Activated CD8-positive, alpha-beta memory T cell treated with anti-CD3 and anti-CD28 coated beads for 1 hour (primary cell): ENCODE results near the gene CCNI.
"Not testable (repeated sequence)": the region's sequence is repeated elsewhere in the genome, so short reads cannot be mapped to it uniquely, and the experiment has no call there.

Experiments
- DNase-seq, 2 donors: peaks; one replicate each; pipeline ENCODE4 v3.0.0-alpha.2; 2020; ENCODE audit warnings: low read depth in 1 of 2; ENCODE audit errors: extremely low read depth in 1 of 2

CCNI gene, protein sequence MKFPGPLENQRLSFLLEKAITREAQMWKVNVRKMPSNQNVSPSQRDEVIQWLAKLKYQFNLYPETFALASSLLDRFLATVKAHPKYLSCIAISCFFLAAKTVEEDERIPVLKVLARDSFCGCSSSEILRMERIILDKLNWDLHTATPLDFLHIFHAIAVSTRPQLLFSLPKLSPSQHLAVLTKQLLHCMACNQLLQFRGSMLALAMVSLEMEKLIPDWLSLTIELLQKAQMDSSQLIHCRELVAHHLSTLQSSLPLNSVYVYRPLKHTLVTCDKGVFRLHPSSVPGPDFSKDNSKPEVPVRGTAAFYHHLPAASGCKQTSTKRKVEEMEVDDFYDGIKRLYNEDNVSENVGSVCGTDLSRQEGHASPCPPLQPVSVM

DNA sequence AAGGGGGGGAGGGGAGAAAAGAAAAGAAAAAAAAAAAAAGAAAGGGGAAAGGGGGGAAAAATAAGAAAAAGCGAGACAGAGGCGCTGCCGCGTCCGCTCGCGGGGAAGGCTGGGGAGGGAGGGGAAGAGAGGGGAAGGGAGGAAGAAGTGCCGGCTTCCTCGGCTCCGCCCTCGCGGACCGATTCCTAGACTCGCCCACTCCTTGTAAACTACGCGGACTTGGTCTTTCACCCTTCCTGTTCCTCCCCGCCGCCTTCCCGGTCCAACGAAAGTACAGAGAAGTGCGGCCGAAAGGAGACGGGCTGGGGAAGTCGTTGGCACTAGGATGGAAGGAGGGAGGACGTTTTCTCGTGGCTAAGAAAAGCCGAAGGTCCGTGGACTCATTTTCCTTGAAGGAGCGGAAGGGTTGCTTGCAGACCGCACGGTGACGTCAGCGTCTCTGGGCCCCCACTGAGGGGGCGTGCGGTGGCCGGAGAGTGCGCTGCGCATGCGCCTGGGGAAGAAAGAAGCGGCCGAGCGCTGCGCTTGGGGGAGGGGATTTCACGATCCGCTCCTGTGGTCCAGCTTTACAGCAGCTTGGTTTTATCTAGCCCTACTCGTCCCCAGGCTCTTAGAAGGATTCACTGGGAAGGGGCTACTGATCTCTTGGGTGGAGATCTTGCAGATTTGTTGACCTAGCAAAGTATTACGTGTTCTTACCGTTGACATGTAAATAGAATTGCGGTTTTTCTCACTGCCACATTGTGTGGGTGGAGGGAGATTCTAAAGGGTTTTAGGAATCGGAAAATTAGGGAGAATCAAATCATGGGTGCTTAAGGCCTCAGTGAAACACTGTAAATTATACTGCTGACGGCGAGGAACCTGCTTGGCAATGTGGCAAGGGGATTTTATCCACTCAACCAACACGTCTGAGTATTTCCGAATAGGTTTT is at the start of gene CCNI:
CCNI (minus strand) TSS at position 121 of the 931 bp plus-strand sequence. CDS start 9,627 bp downstream, outside the sequence.
- peak; percentile 81 to 90 for DNase-seq

DNA sequence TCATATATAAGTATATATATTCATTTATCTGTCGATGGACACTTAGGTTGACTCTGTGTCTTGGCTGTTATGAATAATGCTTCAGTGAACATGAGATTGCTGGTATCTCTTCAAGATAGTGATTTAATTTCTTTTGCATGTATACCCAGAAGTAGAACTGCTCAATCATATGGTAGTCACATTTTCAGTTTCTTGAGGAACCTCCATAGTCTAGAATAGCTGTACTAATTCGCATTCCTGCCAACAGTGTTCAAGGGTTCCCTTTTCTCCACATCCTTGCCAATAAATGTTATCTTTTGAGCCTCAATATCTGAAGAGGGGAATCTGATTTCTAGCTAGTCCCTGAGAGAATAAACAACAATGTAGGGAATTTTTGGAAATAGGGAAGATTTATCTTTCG is 48.8 kb upstream of the CCNI start:
- DNase-seq: no peak

DNA sequence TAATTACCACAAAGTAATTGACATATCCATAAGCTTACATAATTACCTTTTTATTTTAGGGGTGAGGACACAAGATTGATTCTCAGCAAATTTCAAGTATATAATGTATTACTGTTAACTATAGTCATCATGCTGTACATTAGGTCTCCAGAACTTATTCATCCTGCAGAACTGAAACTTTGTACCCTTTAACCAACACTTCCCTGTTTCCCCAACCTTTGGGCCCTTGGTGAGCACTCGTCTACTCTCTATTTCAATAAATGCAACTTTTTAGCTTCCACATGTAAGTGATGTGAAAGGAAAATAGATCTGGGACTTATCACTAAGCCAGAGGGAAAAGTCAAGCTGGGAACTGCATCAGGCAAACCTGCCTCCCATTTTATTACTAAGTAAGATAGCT is 47.6 kb upstream of the CCNI start:
- DNase-seq: no peak

DNA sequence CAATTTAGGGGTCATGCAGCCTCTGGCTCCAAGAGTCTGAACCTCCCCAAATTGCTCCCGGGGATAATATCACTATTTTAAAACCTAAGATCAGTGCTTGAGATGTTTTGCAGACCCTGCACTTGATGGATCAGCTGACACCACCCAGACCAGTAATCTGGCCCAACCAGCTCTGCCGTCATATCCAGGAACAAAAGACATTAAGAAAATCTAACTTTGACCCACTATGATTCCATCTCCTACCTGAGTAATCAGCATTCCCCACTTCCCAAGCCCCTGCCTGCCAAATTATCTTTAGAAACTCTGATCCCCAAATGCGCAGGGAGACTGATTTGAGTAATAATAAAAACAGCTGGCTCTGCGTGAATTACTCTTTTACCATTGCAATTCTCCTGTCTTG is 46.9 kb upstream of the CCNI start:
- no peak for DNase-seq

DNA sequence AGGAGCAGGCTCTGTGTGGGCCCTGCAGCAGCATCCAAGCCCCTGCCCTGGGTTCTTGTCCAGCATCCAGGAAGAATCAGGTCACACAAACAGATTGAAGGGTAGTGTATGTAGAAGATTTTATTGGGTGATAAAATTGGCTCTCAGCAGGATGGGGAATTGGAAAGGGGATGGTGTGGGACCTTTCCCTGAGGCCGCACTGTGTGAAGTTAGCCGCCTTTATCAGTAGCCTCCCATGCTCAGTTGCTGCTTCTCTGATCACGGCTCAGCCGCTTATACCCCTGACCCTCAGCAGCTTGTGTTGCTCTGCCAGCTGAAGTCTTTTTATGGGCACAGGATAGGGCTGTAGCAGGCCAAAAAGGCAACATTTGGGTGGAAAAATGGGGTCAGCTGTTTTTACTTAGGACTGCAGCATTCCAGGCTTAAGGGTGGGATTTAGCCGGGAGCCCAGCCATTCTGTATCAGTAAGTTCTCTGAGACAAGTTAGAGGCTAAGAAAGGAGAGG is 46.0 kb upstream of the CCNI start:
- DNase-seq: no peak

DNA sequence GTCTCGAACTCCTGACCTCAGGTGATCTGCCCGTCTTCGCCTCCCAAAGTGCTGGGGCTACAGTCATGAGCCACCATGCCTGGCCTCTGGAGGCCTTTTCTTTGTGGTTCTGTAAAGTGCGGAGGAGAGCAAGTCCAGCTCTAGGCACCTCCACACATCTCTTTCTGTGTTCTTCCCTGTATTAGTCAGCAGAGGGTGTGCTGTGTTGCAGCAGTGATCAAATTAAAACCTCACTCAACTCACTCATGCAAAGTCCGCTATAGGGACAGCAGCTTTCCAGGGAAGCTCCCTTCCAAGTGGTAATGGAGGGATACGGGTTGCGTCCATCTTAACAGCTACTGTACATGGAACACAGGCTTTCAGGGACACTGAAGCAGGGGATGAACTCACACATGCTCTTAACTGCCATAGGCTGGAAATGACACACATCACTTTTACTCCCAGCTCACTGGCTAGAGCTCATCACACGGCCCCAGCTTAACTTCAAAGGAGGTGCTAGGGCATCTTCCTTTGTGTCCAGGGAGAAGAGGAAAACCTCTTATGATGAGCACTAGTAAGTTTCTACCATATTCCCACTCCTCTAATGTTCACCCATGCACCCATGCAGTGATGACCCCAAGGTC is 45.2 kb upstream of the CCNI start:
- no peak for DNase-seq

DNA sequence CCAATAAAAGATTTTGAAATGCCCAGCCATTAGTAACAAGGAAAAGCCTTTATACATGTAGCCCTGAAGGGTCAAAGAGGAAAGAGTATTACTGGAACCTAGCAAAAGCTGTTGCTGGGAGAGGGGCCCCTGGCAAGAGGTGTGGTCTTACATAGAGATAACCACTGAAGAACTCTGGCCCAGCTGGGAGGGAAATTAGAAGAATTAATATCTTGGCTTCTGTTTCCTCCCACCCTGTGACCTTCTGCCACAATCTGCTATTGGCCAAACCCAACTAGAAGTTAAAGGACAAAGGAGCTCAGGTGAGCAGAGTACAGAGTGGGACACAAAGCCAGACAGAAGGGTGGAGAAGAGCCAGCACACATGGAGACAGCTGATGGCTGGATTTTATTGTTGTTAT is 41.9 kb upstream of the CCNI start:
- no peak for DNase-seq

DNA sequence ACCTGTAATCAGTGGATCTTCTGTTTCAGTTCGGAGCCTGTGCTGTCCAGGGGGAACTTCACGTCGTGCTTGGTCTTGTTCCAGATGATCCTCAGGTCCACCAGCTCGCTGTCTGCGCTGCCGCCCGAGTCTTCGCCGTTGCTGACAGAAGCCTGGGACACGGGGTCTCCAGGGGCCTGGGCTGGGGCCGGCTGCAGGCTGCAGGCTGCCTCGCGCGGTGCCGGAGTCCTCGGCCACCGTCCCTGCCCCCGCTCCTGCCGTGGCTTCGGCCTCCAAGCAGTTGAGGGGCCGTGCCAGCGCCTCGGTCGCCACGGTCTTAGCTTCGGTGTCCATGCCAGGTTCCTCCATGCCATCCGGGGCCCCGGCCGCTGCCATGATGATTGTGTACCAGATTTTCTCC is 37.3 kb upstream of the CCNI start:
- DNase-seq: no peak

DNA sequence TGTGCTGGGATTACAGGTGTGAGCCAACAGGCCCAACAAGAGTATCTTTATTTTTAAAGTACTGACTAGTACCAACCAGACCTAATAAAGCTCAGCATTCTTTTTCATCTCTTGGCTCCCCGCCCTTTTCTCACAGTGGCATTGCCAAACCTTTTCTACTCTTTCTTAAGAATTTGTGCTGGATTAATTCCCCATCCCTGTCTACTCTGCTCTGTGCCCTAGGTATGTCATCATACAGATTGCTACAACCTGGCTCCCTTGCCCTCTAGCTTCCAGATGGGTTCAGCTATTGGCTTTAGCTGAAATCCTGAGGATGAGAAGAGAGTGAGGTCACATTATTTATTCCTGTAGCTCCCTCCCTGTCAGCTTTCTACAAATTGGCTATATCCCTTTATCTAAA is 34.9 kb upstream of the CCNI start:
- no peak for DNase-seq

DNA sequence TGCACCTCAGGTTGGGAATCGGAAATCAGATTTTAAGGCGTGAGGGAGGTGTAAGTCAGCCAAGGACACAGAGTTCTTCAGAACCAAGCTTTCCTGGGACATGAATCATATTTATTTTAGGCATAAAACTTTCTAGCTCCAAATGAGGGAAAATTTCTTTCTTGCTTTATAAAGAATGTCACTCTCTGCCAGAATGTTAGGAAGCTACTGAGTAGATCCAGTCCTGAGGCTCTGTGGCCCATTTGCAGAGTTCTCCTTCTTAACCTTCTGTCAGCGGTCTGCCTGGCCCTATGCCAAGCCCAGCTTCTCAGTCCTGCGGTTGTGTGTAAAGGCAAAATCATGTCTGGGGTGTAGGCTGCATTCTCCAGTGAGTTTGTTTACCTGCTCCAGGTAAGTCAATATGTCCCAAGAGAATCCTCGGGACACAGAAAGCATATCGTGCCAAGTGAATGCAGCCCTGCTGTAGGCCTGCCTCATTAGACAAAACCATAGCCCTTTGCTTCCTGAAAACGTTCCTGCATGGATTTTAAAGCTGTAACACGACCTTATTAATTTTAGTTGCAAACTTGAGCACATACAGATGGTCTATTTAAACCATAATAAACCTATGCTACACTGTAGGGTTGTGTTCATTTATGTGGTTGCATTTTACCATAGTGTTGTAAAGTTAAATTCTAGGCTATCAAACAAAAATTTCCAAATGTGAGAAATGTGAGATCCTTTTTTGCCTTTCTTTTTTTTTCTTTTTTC is 29.2 kb upstream of the CCNI start:
- DNase-seq: no peak

DNA sequence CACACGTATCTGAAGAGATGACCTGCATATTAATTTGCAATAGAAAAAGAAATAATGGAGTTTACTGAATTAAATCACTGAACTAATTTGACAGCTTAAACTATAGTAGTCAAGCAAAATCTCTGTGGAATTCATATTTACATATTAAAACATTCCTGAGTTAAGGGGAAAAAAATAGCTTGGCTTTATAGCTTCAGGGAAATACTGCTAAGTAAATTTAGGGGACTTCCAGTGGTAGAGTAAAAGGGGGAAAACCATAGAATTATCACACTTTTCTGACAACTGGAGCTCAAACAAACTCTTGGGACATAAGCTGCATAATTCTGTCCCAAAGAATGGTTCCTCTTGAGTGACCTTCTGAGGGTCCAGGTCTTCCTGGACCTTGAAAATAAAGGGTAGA is 28.6 kb upstream of the CCNI start:
- DNase-seq: no peak

DNA sequence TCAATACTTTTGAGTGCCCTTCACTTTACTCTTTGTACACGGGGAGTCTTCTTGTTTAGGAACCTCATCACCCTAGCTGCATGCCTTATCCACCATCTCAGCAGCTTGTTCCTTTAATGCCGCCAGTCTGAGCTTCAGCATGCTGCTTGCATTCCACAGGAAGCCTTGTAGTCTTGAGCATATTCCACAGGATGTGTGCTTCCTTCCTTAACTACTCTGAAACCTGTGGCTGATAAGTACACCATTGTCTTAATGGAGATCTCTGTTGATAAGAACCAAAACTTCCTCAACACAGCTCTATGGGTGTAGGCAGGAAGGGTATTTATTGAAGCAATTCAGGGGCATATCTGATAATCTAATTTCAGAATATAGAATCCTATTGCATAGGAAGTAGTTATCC is 24.4 kb upstream of the CCNI start:
- DNase-seq: no peak

DNA sequence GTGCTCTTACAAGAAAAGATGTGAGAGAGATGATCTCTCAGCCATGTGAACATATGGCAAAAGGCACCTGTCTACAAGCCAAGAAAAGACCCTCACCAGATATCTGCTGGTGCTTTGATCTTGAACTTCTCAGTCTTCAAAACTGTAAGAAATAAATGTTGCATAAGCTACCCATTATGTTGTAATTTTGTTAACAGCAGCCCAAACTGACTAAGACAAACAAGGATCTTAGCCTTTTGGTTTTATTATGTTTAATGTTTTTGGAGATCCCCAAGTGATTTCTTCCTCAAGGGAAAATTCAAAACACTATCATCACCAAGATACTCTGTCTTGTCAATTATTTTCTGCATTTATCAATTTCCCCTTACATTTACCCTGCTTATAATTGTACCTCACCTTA is 21.8 kb upstream of the CCNI start:
- DNase-seq: no peak

DNA sequence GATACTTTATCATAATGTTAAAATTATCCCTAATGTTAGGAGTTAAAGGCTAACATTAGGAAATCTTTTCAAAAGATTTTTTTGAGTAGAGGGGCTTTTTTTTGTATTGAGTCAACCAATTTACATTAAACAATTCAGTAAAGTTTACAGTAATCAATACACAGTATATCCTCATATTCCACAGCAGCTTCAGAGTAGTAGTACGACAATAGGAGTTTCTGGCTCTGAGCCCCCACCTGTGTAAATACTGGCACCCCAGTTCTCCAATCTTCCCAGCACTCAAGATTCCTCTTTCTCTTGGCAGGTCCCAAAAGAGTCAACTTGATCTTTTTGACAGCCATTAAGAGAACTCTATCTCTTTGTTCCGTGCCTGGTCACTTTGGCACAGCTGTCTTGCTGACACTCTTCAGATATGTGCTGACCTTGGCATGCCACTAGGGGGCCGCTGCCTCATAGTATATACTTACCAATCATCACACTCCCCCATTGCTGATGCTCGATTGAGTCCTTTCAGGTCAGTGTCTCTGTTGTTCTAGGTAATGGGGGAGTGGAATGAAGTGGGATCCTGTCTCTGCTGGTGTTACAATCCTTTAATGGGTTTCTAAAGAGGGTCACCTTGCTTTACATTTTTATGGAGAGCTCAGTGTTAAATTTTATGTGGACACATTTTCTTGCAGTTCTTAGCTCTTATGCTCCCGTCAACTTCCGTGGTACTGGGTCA is 19.5 kb upstream of the CCNI start:
- DNase-seq: peak; percentile 37 to 57

DNA sequence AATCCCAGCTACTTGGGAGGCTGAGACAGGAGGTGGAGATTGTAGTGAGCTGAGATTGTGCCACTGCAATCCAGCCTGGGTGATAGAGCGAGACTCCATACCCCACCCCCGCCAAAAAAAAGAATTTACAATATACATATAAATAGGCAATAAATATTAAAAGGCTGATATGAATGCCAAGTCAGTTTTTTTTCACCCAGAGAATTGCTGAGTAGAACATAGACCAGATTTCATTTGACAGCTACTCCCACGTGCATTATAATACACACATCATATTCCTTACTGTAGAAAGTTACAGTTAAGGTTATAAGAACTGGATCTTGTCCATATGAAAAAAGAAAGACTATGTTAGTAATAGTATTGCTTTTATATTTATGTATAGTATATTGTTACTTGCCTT is 18.7 kb upstream of the CCNI start:
- no peak for DNase-seq

DNA sequence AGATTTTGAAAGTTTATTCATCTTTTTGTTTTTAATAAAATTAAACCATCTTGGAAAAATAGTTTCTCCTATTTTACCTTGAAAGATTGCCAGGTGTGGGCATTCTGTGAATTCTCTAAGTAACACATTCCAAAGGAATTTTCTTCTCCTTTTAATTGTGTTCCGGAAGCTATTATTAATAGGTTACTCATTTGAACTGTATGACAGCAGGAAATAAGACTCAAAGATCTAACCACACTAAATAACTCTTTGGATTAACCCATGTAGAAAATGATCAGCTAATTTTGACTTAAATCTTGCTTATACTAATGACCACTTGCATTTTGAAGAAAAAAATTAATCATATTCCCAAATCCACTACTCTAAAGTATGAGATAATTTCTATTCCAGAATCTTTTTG is 17.6 kb upstream of the CCNI start:
- no peak for DNase-seq

DNA sequence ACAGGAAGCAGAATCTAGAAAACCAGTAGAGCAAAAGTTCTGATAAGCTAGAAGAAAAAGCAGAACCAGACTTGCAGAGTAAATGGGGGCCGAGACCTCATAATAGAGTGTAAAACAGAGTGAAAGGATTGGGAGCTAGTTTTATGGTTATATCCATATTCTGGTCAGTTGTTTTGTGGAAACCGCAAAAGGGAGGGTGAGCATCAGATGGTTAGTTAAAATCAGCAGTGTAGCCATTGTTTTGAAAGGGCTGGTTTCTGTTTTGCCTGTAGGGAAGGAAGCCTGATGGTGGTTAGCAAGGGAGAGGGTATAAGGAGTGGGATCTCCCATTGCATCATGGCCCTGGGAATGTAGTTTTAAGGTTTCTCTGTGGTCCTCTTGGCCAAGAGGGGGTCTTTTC is 17.2 kb upstream of the CCNI start:
- no peak for DNase-seq

DNA sequence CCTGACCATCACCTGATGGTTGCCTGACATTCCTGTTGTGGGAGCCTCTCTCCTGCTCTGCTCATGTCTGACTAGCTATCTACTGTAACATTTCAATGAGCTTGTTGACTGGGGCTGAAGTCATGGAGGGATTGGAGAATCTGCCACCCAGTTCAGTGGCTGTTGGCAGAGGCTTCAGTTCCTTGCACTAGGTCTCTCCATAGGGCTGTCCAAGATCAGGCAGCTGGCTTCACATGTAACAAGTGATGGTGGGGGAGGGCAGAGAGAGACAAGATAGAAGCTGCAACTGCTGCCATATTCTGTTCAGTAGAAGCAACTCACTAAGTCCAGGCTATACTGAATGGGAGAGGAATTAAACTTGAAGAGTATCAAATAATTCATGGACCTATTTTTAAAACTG is 14.1 kb upstream of the CCNI start:
- DNase-seq: no peak

DNA sequence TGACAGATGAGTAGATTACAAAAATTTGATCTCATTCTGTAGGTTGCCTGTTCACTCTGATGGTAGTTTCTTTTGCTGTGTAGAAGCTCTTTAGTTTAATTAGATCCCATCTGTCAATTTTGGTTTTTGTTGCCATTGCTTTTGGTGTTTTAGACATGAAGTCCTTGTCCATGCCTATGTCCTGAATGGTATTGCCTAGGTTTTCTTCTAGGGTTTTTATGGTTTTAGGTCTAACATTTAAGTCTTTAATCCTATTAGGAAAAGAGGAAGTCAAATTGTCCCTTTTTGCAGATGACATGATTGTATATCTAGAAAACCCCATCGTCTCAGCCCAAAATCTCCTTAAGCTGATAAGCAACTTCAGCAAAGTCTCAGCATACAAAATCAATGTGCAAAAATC is 11.2 kb upstream of the CCNI start:
- not testable (repeated sequence) for DNase-seq

DNA sequence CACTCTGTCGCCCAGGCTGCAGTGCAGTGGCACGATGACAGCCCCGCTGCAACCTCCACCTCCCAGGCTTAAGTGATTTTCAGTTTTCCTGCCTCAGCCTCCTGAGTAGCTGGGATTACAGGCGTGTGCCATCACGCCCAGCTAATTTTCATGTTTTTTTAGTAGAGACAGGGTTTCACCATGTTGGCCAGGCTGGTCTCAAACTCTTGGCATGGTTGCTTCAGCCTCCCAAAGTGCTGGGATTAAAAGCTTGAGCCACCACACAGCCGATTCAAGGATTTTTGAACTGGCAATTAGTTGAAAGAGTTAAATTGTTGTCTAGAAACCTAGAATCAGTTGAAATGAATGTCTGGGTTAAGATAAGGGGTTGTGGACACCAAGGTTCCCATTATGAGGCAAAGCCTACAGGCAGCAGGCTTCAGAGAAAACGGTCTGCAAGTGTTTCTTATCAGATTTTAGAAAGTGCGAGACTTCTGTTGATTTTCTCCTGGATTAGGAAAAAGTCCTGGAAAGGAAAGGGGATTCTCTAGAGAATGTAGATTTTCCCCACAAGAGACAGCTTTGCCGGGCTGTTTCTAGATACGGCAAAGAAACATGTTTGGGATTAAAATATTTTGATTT is 8.3 kb upstream of the CCNI start:
- DNase-seq: no peak
